K562 treated with DMSO at 1 percent for 12 hours (cell line): ENCODE data around the gene KCNK18. TPM values are rescaled to one million over a fixed set of nuclear protein-coding genes. Genes with fewer than 3 reads are reported as not detected.

Experiments used
- total RNA-seq: library from RNA; unstranded; fragments of 300-600 nt; gene quantifications from 2 replicates; pipeline ENCODE4 v1.2.3, GENCODE V29; 2022; ENCODE audit not compliant: insufficient read depth

The KCNK18 gene
- total RNA-seq: not detected in 2 replicates

DNA sequence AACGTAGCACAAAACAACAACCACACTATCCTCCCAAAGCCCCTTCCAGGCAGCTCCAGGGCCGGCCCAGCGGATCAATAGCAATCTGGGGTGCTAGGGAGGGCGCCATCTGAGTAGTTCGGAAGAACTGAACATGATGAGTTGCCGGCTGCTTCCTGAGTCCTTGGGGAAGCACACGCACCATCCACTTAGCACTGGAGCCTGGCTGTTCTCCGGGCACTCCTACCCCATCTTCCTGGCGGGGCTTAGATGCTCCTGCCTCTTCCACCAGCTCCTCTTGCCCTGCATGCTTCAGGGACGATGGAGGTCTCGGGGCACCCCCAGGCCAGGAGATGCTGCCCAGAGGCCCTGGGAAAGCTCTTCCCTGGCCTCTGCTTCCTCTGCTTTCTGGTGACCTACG is at the start of gene KCNK18:
Gene KCNK18, plus strand, starts transcription at position 301 of the 400 bp plus-strand sequence. Its CDS starts 0 bp downstream, at position 301.

DNA sequence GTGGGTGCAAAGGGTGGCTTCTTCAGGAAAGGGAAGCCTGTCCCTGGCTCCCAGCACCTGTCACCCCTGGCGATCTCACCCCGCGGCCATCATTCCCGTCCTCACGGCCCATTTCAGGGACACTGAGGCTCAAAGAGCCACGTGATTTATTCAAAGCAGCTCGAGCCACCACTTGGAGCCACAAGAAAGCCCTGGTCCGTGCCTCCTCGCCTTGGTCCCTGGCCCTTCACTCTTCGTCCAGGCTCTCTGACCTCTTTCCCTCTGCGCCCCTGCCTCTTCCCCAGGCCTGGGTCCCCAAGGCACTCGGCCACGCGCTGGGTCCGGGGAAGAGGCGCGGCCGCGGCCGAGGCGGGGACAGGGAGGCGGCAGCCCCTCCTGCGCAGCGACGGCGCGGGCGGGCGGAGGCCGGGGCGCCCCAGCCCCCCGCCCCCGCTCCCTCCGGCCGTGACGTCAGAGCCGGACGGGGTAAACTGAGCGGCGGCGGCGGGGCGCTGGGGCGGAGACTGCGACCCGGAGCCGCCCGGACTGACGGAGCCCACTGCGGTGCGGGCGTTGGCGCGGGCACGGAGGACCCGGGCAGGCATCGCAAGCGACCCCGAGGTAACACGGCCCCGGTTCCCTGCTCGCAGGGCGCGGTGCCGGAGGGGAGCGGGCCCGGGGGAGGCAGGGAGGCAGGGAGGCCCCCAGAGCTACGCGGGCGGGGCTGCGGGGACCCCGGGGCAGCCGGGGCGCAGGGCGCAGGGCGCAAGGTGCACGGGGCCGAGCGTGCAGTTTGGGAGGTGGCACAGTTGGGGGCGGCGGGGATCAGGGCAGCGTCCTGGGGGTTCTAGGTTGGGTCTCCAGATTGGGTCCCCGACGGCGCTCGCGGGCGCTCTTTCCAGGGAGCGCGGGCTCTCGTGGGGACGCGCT is 43.6 kb downstream of the KCNK18 start, which contains the start of gene SLC18A2:
Gene SLC18A2, plus strand, starts transcription at position 494 of the 909 bp plus-strand sequence. CDS start 580 bp downstream, outside the sequence.

Other genes with a start within 250 kb of the KCNK18 start
- 4.9 and 18.1 TPM in 2 replicates for gene SHTN1, start 192.3 kb upstream of the KCNK18 start, total RNA-seq
- gene VAX1, start 59.2 kb upstream of the KCNK18 start, total RNA-seq: not detected in 2 replicates
- gene SLC18A2, start 43.6 kb downstream of the KCNK18 start, total RNA-seq: 0.26 and 0.52 TPM in 2 replicates
- gene PDZD8, start 178.0 kb downstream of the KCNK18 start, total RNA-seq: 2.1 and 14.5 TPM in 2 replicates